Left forelimb (tissue), 1 donor: Measurements from ENCODE around the gene FHIP2A.
A peak's percentile ranks its signal among the peaks of the same experiment; 100 is the strongest.
"Not testable (repeated sequence)": the region's sequence is repeated elsewhere in the genome, so short reads cannot be mapped to it uniquely, and the experiment has no call there.

Experiments
- DNase-seq: peaks from one replicate; pipeline ENCODE4 v3.0.0-alpha.2; 2018; ENCODE audit warnings: low spot score

FHIP2A gene

DNA sequence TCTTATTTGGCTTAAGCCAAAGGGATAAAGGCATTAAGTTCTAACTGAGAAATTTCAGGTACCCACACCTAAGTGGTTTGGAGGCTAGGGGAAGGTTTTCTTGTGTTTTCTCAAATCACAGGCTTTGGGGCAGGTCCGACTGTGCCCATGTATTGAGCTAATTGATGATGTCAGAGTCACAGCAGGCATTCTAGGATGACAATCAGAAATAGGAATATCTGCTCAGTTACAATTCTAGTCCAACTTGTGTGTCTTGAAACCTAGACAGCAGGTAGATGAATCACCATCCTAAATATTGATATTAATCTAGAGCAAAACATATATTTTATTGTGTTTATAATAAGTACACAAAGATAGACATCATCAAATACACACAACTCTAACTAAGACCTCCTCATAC is 2.3 kb upstream of the FHIP2A start:
- no peak for DNase-seq

DNA sequence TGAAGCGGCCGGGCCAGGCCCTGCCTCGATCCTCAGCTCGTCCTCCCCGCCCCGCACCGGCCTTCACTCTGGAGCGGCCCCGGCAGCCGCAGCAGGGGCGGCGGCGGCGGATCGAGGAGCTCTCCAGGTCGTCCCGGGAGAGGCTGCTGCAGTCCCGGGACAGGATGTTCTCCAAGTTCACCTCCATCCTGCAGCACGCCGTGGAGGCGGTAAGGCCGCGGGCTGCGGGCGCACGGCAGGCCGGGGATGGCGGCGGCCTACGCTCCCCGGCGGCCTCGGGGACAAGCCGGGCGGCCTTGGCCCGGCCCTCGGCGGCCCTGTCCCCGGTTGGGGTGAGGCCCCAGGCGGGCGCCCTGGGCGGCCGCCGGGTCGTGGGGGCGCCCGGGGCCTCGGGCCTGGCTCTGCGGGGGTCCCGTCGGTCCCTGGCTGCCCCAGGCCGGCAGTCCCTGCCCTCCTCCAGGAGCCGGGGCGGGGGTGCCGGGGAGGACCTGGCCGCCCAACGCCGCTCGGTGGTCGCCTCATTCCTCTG is 399 bp downstream of the FHIP2A start:
- DNase-seq, result no peak

DNA sequence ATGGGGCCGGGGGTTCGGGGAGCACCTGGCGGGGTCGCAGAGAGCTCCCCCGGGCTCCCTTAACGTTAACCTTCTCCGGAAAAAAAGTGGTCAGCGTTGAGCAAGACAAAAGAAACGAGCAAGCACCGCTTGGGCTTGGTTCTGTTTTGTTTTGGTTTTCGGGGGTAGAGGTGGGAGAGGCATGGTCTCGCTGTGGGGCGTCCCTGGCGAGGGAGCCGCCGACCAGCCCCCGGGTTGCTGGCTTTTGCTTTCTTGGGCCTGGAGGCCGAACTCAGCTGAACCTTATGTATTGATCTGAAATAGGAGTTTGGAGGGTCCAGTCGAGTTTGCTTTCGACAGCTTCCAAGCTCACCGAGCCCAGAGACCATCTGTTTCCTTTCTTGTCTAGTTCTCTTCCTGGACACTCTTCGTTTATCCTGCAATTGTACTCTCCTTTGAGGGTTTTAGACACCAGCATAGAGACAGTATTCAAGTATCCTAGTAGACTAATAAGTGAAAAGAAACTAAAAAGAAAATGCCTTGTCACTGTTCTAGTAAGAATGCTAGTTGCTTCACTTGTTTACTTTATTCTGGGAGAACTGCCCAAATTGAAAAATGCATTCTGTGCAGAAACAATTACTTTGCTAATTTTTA is 980 bp downstream of the FHIP2A start:
- peak; percentile 80 for DNase-seq

DNA sequence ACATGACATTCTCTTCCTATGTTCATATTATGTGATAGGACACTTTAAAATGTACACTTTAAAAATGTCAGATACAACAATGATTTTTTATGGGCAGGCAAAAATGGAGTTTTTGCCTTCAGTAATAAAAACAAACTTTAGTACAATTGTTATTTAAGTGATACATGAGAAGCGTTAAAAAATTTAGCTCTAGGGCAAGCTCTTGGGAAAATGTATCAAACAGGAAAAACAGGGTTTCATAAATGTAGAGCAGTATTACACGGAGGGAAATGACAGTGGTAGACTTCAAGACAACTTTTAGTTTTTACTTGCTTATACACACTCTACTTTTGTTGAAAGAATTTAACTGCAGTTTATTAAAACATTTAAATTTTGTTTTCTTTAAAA is 1.5 kb downstream of the FHIP2A start:
- DNase-seq, result no peak

DNA sequence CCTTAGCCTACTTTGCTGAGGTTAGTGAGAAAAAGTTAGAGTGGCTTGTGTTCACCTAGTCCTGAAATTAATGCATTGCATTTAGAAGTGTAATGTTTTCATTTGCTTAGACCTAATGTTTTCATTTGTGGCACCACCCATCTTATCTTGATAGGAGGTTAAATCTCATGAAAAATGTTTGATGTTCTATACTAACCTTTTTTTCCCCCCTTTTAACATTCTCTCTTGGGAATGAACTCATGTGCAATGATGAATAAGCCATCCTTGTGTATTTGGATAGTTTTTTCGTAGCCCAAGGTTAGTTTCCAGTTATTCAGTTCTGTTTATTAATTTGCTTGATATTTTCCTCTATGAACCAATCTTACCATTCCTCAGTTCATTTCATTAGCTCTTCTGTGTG is 2.8 kb downstream of the FHIP2A start:
- DNase-seq, result no peak

DNA sequence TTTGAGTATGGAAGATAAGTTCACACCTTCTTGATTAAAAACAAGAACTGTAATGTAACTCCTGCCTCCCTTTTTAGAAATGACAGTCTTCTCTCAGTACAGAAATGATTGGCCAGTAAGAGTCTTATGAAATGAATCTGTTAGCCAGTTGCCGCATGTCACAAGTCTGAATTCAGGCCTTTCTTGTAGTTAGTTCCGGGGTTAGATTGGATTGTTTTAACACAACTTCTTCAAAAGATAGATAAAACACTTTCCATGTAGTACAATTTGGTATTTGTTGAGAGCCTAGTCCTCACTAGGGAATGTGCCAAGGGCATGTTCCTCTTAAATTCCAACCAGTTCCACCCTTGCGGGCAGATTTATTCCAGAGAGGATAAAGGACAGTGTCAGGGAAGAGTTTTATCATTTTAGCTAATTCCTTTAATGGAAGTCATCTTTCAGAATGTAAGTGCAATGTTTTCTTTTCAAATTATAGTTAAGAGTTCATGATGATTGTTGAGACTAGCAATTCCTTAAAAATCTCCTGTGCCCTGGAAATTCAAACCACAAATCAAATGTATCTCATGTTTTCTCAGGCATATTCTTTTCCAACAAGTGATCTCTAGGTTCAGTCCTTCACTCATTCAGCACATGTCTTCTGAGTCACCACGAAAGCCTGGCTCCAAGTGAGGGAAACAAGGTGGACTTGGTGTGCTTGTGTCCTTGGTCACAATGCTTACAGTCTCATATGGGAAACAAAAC is 4.1 kb downstream of the FHIP2A start:
- DNase-seq, result no peak

DNA sequence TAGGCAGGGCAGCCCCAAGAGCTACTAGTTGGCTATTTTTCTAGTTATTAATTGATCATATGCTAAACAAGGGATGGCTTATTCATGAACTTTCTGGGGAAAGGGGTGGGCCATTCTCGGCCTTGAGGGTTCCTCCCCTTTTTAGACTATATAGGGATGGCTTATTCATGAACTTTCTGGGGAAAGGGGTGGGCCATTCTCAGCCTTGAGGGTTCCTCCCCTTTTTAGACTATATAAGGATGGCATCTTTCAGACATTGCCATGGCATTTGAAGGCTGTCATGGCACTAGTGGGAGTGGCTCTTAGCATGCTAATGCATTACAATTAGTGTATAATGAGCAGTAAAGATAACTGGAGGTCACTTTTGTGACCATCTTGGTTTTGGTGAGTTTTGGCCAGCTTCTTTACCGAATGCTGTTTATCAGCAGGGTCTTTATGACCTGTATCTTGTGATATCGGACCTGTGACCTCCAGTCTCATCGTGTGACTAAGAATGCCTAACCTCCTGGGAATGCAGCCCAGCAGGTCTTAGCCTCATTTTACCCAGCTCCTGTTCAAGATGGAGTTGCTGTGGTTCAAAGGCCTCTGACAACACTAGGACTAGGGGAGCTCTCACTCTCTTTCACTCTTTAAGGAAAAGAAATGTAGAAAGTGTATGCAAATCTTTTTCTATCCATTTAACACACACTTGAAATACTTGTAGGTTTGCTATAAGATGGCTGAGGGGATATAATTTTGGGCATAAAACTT is 7.8 kb downstream of the FHIP2A start:
- DNase-seq, result no peak

DNA sequence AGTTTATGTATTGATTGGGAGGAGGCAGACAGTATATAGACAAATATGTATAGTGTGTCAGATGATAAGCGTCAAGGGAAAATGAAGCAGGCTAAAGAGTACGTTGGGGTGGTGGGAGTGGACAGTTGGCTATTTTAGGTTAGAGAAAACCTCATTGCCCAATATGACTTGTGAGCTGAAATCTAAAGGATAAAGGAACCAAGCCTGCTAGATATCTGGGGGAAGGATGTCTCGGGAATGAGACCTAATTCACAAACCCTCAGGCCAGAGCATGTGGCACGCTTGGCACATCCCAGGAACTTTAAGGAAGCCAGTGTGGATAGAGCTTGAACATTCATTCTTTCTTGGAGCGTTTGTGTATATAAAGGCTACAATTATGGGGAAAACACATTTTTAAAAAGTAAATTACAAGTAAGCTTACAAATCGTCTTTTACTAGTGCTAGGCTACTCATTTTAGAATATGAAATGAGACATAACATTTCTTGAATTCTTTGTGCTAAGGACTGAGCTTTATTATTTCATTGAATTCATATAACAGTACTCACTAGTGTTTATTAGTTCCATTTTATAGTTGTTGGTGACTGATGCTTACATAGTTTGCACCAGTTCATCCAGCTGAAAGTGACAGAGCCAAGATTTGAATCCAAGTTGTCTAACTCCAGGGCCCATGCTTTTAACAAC is 9.7 kb downstream of the FHIP2A start:
- no peak for DNase-seq

DNA sequence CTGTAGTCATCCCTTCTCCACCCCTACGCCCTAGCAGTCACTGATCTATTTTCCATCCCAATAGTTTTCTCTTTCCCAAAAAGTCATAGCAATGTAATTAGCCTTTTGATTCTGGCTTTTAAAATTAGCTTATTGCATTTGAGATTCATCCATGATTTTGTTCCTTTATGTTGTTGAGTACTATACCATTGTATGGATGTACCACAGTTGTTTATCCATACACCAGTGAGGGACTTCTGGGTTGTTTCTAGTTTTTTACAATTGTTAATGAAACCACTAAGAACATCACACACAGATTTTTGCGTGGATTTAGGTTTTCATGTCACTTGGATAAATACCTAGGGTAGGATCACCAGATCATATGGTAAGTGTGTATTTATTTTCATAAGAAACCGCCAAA is 16.1 kb downstream of the FHIP2A start:
- no peak for DNase-seq

DNA sequence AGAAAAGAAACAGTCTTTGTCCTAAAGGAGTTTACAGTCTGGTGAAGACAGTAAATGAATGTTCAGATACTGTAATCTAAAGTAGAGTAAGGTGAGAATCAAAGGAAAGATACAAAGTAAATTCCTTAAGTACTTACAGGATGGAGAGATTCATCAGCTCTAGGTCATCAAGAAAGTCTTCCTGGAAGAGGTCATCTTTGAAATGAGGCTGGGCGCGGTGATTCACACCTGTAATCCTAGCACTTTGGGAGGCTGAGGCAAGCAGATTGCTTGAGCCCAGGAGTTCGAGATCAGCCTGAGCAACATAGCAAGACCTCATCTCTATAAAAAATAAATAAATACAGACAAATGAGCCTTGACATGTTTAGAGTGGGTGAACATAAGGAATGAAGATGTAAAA is 18.3 kb downstream of the FHIP2A start:
- no peak for DNase-seq

DNA sequence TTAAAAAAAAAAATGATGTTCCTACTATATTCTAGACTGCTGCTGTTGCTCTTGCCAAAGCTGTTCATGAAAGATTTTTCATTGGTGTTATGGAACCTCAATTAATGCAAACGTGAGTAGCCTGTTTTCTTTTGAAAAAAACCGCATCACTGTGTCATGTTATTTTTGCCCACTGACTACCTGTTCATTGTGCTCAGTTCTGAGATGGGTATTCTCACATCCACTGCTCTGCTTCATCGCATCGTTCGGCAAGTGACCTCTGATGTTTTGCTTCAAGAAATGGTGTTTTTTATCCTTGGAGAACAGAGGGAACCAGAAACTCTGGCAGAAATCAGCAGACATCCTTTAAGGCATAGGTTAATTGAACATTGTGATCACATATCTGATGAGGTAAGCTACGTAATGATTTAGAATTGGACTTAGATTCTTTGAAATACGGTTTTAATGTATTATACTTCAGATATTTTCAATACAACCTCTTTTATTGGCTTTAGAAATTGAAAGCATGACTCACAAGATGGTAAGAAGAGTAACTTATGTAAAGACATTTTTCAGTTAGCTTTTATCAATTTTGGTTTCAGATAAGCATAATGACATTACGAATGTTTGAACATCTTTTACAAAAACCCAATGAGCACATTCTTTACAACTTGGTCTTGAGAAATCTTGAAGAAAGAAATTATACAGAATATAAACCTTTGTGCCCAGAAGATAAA is 24.6 kb downstream of the FHIP2A start:
- no peak for DNase-seq

DNA sequence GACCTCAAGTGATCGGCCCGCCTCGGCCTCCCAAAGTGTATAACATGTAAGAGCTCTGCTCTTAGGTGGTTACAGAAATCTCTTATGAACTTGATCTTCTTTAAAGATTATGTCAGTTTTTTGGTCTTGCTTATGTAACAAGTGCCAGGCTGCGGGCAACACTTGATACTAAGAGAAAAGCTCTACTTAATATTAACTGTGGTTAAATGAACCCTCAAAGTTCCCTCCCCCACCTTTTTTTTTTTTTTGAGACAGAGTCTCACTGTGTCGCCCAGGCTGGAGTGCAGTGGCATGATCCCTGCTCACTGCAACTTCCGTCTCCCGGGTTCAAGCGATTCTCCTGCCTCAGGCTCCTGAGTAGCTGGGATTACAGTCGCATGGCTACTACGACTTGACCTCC is 25.9 kb downstream of the FHIP2A start:
- DNase-seq, result not testable (repeated sequence)

DNA sequence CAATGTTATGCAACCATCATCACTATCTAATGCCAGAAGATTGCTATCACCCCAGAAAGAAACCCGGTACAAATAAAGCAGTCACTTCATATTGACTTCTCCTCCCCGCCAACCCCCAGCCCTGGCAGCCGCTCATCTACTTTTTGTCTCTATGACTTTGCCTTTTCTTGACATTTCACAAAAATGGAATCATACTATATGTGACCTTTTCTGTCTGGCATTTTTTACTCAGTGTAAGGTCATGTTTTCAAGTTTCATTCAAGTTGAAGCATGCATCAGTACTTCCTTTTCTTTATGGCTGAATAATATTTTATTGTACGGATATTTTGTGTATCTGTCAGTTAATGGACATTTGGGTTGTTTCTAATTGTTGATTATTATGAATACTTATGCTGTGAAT is 28.1 kb downstream of the FHIP2A start:
- DNase-seq, result no peak

DNA sequence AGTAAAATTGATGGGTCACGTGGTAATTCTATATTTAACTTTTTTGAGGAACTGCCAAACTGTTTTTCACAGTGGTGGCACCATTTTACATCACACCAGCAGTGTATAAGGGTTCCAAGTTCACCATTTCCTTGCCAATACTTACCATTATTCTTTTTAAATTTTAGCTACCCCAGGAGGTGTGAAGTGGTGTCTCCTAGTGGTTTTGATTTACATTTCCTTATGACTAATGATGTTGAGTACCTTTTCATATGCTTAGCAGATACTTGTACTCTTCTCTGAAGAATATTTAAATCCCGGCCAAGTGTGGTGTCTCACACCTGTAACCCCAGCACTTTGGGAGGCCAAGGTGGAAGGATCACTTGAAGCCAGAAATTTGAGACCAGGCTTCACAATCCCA is 28.5 kb downstream of the FHIP2A start:
- no peak for DNase-seq

DNA sequence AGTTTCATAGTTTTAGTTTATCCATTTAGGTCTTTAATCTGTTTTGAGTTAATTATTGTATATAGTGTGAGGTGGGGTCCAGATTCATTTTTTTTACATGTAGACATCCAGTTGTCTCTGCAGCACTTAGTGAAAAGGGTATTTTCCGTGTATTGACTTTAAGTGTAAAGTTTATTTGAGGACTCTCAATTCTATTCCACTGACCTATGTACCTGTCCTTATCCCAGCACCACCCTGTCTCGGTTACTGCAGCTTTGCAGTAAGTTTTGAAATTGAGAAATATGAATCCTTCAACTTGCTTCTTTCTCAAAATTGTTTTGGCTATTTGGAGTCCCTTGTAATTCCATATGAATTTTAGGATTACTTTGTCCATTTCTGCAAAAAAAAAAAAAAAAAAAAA is 29.8 kb downstream of the FHIP2A start:
- DNase-seq, result no peak

DNA sequence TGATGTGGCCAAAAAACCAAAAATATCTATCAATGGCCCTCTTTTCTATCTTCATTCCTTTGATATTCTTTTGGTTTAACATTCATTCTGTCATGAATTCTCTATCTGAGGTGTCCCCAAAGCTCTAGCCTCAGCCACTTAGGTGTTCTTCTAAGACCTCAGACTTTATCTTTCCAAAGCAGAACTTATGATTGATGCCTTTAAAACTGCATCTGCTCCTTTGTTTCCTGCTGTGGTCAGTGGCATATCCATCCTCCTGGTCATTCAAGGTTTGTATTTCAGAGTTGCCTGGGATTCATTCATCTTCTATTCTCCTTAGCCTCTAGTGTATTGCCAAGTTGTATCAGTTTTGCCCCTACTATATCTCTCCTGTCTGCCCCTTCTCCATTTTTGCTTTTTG is 30.6 kb downstream of the FHIP2A start:
- DNase-seq, result no peak

DNA sequence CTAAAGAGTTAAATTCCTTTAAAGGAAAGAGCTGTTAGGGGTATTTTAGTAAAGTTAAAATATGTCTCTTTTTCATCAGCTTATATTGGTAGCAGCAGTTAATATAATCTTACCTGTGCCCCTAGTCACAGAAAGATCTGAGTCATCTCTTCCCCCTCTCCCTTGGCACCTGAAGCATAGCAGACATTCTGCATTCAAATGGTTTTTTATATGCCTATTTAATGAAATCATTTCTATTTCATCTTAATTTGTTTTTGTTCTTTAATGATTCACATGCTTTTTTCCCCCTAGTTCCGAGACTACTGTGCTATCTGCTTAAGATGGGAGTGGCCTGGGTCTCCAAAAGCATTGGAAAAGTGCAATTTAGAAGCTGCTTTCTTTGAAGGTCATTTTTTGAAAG is 33.3 kb downstream of the FHIP2A start:
- no peak for DNase-seq

DNA sequence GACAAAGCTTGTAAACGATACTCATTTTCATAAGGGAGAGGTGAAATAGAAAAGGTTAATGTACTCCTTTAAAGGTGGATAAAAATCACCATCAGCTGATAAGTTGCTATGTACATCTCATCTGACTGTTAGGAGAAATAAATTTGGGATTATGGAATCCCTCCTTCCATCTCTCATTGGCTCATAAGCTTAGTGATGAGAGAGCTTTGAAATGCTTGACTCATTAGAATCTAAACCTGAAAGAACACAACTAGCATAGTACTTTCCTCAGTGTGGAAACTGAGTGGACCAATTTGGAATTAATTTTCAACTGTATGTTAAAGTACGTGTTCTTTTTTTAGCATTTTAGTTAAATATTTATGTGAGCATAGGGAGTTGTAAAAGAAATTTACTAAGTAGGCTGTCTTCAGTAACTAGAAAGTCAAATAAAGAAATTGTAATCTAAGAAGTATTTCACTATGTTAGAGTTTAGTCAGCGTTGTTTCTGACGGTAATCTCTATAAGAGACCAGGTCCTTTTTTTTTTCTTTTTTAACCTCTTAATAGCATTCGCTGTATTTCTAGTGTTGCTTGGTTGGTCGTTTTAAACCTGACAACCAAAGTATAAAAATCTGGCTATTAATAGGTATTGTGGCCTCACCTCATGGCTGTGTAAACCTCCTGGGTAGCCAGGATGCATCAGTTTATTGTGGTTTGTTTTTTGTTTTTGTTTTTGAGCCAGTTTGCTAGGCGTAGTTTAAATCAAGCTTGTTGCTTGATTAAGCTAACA is 34.4 kb downstream of the FHIP2A start:
- DNase-seq, result no peak

DNA sequence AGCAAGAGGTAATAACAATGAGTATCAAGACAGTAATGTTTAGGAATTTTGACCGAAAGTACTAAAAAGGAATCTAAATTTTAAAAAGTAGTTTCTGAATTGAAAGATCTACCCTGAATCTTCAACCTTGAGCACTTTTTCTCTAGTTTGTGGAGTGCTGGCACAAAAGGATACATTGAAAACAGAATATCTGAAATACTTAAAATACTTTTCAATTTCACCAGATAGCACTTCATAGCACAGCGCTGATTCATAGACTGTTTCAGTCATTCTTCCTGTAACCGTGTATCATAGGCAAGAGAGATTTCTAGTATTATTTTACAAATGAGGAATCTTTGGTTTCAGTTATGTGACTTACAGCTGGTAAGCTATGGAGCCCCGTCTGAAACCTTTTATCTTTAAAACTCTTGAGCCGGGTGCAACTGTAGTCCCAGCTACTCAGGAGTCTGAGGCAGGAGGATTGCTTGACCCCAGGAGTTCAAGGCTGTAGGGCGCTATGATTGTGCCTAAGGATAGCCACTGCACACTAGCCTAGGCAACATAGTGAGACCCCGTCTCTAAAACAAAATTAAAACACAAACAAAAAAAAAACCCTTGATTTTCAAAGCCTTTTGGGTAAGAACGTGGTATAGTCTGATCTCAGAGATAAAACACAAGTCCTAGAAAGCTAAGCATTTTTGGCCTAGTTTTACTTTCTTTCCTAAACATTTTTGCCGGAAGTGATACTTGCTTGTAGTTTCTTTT is 35.1 kb downstream of the FHIP2A start:
- no peak for DNase-seq

DNA sequence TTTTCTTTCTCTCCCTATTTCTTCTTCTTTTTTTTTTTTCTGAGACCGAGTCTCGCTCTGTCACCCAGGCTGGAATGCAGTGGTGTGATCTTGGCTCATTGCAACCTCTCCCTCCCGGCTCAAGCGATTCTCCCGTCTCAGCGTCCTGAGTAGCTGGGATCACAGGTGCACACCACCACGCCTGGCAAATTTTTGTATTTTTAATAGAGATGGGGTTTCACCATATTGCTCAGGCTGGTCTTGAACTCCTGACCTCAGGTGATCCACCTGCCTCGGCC is 35.6 kb downstream of the FHIP2A start:
- DNase-seq, result not testable (repeated sequence)
